Measurements from ENCODE around the gene KCNMA1. TPM values are rescaled to one million over a fixed set of nuclear protein-coding genes. Genes with fewer than 3 reads are reported as not detected.
"Not testable (repeated sequence)": the region's sequence is repeated elsewhere in the genome, so short reads cannot be mapped to it uniquely, and the experiment has no call there.

The KCNMA1 gene
- polyA plus RNA-seq, 6 donors from 2014 or later, result not detected

DNA sequence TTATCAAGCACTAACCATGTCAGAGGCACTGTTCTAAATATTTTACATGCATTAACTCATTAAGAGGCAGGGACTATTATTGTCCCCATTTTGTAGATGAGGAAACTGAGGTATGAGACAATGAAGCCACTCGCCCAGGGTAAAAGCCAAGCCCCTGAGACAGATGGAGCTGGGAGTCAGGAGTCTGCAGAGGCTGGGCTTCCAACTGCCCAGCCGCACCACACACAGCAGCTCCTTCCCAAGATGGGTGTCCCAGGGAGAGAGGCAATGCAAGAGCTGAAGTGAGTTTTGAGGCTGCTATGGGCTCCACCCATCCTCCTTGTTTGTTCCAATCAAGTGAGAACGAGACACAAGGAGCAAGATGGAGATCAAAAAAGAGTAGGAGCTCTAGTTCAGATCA lies 244.2 kb downstream of the KCNMA1 start:
- Mint-ChIP-seq H3K4me1 (no peaks in the 10 kb centered on the region), H3K36me3 (no peaks in the 10 kb centered on the region), H3K27me3 (peaks cover 0 to 16% (median 12%) of the 10 kb centered on the region in 3 donors), H3K9me3 (no peaks in the 10 kb centered on the region), H3K4me3 (no peak overlapping the region), H3K27ac (no peak overlapping the region)
- ATAC-seq (ENCODE audit: low read depth in 2 of 2) (no peak), DNase-seq (no peak)

DNA sequence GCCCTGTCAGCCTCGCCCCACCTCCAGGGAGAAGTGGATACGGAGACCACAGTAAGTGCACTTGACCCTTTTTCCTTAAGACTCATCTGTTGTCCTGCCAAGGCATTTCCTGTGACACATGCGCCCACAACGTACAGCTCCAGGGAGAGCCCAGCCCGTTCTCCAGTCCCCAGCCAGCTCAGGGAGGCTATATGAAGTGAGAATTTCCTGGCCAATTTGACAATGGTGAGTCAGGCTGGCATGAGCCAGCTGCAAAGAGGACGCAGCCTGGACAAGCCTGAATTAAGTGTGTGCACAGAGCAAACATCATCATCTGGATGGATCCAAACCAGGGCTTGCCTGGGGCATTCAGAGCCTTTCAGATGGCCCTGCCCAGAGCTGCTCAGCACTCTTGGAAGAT lies 244.8 kb downstream of the KCNMA1 start:
- peaks cover 0 to 15% (median 13%) of the 10 kb centered on the region in 3 donors for H3K27me3 Mint-ChIP-seq
- no peaks in the 10 kb centered on the region for H3K4me1 Mint-ChIP-seq
- H3K4me3 Mint-ChIP-seq, result no peak overlapping the region
- no peaks in the 10 kb centered on the region for H3K9me3 Mint-ChIP-seq
- no peak overlapping the region for H3K27ac Mint-ChIP-seq
- no peak for DNase-seq
- no peak for ATAC-seq (ENCODE audit: low read depth in 2 of 2)
- H3K36me3 Mint-ChIP-seq, result no peaks in the 10 kb centered on the region

DNA sequence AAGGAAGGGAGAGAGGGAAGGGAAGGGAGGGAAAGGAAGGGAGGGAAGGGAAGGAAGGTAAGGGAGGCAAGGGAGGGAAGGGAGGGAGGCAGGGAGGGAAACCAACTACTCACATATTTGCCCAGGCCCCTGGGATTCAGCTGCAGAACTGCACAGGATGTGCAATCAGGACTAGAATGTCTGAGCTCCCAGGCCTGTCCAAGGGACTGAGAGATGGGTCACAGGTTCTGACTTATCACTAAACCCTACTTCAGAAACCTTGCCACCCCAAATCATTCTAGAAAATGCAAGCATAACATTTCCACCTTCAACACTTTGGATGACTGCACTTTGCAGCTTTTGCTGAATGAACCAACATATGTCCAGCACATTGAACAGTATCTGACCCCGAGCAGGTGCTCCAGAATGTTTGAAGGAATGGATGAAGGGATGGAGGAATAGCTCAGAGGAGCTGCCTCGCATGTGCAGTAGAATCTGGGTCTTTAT lies 245.3 kb downstream of the KCNMA1 start:
- H3K36me3 Mint-ChIP-seq, result no peaks in the 10 kb centered on the region
- no peak overlapping the region for H3K27ac Mint-ChIP-seq
- no peak for DNase-seq
- no peaks in the 10 kb centered on the region for H3K4me1 Mint-ChIP-seq
- ATAC-seq (ENCODE audit: low read depth in 2 of 2), result no peak
- peaks cover 0 to 15% (median 13%) of the 10 kb centered on the region in 3 donors for H3K27me3 Mint-ChIP-seq
- H3K9me3 Mint-ChIP-seq, result no peaks in the 10 kb centered on the region
- H3K4me3 Mint-ChIP-seq, result no peak overlapping the region

DNA sequence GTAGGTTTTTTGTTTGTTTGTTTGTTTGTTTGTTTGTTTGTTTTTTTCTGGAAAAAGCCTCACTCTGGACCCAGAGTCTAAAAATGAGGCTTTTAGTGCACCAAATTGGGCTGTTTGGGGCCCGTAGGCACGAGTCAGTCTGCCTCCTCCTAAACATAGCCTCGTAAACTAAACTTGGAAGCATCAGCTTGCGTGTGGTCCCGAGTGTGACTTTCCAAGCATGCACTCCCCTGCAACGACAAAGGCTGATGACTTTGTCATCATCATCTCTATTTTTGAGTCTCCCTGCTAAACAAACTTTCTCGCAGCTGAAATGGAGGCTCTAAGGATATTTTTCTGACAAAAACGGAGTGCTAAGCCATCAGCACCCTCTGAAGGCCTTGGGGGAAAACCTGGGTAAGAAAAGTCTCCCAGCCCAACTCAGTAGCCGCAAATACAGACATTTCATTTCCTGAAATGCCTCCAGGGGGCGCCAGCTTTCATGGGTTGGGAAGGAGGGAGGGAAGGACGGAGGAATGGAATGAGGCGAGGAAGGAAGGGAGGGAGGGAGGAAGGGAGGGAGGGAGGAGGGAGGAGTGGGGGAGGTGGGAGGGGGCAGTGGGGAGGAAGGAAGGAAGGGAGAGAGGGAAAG lies 245.9 kb downstream of the KCNMA1 start:
- Mint-ChIP-seq H3K27ac (no peak overlapping the region), H3K27me3 (peaks cover 0 to 19% (median 10%) of the 10 kb centered on the region in 3 donors), H3K36me3 (no peaks in the 10 kb centered on the region), H3K9me3 (no peaks in the 10 kb centered on the region), H3K4me3 (no peak overlapping the region), H3K4me1 (no peaks in the 10 kb centered on the region)
- ATAC-seq (ENCODE audit: low read depth in 2 of 2), result no peak
- DNase-seq, result no peak

DNA sequence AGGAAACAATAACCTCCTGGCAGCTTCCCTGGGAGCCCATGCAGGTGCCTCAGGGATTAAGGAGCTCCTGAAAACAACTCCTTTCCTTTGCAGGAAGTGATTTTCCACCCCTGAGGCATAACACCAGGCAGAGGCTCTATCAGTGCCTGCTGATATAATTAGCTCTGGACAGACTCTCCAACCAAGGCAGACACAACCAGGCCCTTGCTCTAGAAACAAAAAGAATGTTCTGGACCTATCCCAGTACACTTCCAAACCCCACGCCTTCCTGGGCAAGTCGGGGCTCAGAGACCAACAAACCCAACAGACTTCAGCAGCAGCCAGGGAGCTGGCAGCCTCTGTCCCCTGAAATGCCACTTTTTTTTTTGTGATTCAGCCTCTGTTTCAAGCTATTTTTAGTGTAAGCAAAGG lies 247.1 kb downstream of the KCNMA1 start:
- Mint-ChIP-seq H3K4me3 (peak overlapping the region in 1 of 8 donors; percentile 60), H3K9me3 (no peaks in the 10 kb centered on the region), H3K27me3 (peaks cover 4 to 26% (median 11%) of the 10 kb centered on the region in 3 donors), H3K36me3 (no peaks in the 10 kb centered on the region), H3K27ac (no peak overlapping the region), H3K4me1 (no peaks in the 10 kb centered on the region)
- DNase-seq (no peak), ATAC-seq (ENCODE audit: low read depth in 2 of 2) (no peak)

DNA sequence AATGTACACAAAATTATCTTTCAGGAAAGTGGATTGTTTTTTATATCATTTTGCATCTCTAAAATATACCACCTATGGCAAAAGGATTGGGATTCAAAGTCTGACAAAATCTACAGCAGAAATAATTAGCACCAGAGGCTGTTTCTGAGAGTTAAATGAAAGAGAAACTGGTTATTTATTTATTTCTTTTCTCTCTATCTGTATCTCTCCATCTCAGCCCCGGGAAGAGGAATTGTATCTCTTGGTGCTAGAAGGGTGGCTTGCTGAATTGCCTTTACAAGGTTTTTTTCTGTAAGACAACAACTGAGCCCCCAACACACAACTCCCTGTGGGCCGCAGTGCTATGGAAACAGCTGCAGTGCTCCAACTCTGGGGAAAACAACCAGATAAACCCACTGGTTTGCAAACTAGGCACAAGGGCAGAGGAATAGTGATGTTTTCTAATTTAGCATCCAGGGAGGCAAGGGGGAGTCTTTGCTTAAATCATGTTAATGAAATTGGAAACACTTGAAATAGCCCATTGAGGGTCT lies 249.0 kb downstream of the KCNMA1 start:
- peaks cover 8 to 20% (median 11%) of the 10 kb centered on the region in 3 donors for H3K27me3 Mint-ChIP-seq
- no peaks in the 10 kb centered on the region for H3K9me3 Mint-ChIP-seq
- no peaks in the 10 kb centered on the region for H3K4me1 Mint-ChIP-seq
- H3K36me3 Mint-ChIP-seq, result no peaks in the 10 kb centered on the region
- H3K4me3 Mint-ChIP-seq, result no peak overlapping the region
- H3K27ac Mint-ChIP-seq, result no peak overlapping the region
- DNase-seq (no peak), ATAC-seq (ENCODE audit: low read depth in 2 of 2) (no peak)

DNA sequence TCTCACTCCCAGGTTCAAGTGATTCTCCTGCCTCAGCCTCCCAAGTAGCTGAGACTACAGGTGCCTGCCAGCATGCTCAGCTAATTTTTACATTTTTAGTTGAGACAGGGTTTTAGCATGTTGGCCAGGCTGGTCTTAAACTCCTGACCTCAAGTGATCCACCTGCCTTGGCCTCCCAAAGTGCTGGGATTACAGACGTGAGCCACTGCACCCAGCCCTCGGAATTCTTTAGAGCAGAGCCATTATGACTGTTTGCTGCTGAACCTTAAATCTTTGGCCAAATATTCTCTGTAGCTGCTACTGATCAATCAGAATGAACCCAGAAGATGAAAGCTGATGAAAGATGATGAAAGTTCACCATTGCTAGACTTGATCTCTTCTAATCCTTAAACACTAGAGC lies 249.9 kb downstream of the KCNMA1 start:
- not testable (repeated sequence) for H3K36me3 Mint-ChIP-seq; DNase-seq; H3K4me3 Mint-ChIP-seq; H3K4me1 Mint-ChIP-seq; ATAC-seq (ENCODE audit: low read depth in 2 of 2); H3K9me3 Mint-ChIP-seq
- peak overlapping the region in 1 of 6 donors; percentile 59 for H3K27ac Mint-ChIP-seq
- peaks cover 4 to 20% (median 8%) of the 10 kb centered on the region in 3 donors for H3K27me3 Mint-ChIP-seq

DNA sequence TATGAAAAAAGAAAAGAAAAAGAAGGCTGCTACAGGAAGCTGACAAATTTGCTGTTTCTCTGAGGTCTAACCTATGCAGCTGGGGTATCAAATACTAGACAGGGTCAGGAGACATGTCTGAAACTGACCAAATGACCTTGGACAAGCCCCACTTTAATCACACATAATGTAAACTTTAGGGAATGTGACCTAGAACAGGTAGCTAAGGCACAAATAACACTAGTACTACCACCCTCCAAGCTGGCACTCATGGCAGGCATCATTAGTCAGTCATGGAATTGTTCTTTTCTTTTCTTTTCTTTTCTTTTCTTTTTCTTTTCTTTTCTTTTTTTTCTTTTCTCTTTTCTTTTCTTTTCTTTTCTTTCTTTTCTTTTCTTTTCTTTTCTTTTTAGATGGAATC lies 250.4 kb downstream of the KCNMA1 start:
- H3K36me3 Mint-ChIP-seq, result no peaks in the 10 kb centered on the region
- no peaks in the 10 kb centered on the region for H3K4me1 Mint-ChIP-seq
- H3K27me3 Mint-ChIP-seq, result peaks cover 4 to 20% (median 8%) of the 10 kb centered on the region in 3 donors
- ATAC-seq (ENCODE audit: low read depth in 2 of 2) (no peak), DNase-seq (no peak)
- no peak overlapping the region for H3K4me3 Mint-ChIP-seq
- H3K9me3 Mint-ChIP-seq, result no peaks in the 10 kb centered on the region
- peak overlapping the region in 1 of 6 donors; percentile 59 for H3K27ac Mint-ChIP-seq

DNA sequence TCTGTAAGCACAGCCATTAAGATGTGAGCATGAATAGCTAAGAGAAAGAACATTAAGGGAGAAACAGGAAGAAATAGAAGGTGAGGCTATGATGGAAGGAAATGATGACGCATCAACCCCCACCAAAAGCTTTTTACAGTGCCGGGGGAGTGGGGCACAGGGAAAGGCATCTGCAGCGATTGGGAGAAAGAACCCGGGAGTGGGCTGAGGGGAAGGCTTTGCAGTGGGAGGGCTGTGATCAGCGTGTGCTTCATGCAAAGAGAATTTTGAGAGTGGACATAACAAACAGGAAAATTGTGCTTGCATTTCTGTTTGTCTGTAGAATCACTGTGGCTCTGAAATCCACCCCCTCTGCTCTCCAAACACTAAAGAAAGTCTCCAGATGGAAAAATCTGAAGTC lies 250.8 kb downstream of the KCNMA1 start:
- H3K4me3 Mint-ChIP-seq, result no peak overlapping the region
- H3K27ac Mint-ChIP-seq, result peak overlapping the region in 1 of 6 donors; percentile 29
- peaks cover 4 to 20% (median 8%) of the 10 kb centered on the region in 3 donors for H3K27me3 Mint-ChIP-seq
- no peaks in the 10 kb centered on the region for H3K4me1 Mint-ChIP-seq
- H3K9me3 Mint-ChIP-seq, result no peaks in the 10 kb centered on the region
- H3K36me3 Mint-ChIP-seq, result no peaks in the 10 kb centered on the region
- DNase-seq (no peak), ATAC-seq (ENCODE audit: low read depth in 2 of 2) (no peak)

DNA sequence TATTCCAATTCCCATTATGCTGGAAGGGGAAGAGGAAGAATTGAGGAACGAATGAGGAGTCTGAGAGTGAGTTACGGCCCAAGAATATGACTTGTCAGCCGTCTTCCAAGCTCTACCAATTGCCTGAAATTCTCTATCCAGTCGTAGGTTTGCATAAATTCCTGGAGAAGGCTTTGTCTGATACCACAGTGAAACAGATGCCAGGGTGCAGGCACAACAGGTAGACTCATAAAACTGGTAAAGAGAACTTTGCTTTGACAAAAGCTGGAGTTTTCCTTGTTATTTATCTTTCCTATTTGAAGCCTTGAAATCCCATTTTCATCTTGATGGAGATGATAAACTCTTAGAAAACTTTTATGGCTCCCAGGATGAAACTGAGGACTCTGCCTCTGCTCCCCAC lies 251.2 kb downstream of the KCNMA1 start:
- Mint-ChIP-seq H3K4me3 (no peak overlapping the region), H3K27ac (peak overlapping the region in 1 of 6 donors; percentile 27), H3K9me3 (no peaks in the 10 kb centered on the region), H3K27me3 (peaks cover 4 to 20% (median 8%) of the 10 kb centered on the region in 3 donors), H3K36me3 (no peaks in the 10 kb centered on the region), H3K4me1 (no peaks in the 10 kb centered on the region)
- DNase-seq (no peak), ATAC-seq (ENCODE audit: low read depth in 2 of 2) (no peak)

DNA sequence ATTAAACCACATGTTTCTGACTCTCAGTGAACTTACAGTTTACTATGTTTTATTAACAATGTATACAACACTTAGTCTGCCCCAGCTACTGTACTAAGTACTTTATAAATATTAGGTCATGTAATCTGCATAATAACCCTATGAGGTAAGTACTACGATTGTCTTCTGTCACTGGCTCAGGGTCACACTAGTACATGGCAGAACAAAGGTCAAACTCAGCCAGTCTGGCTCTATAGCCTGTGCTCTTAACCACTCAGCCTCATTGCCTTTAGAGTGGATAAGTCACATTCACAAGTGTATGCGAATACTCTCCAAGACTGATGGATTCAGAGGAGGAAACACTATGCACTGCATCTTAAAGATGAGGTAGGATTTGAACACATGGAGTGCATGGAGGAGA lies 252.3 kb downstream of the KCNMA1 start:
- Mint-ChIP-seq H3K4me1 (no peaks in the 10 kb centered on the region), H3K36me3 (no peaks in the 10 kb centered on the region), H3K9me3 (no peaks in the 10 kb centered on the region), H3K27me3 (peaks cover 7 to 26% (median 15%) of the 10 kb centered on the region in 3 donors), H3K4me3 (no peak overlapping the region), H3K27ac (no peak overlapping the region)
- ATAC-seq (ENCODE audit: low read depth in 2 of 2) (no peak), DNase-seq (no peak)

DNA sequence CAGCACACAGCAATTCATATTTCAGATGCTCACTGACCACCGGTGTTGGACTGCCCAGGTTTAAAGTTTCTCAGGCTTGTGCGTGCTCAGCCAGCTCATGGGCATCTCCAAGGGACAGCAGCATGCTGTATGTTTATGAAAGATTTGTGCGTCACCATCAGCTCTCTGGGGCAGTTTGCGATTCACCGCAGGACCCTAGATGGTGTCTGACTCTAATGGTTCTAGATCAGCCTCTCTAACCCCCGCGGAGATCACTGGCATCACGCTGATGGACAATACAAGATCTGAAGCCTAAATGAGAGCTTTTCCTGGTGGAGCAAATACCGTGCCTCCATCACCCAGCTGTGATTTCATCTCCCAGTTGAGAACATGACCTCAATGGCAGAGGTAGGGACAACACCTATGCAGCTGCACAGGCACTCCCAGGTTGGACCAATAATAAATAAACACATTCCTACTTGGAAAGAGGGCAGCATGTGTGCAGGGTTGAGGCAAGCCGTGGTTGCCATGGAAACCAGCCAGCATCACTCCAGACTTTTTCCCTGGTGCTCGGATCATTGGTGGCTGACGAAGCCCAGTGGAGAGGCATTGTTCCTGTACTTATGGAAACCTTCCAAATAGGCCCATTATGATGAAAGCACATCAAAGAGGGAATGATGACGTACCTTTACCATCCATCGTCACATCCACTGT lies 253.6 kb downstream of the KCNMA1 start:
- Mint-ChIP-seq H3K27me3 (peaks cover 9 to 31% (median 19%) of the 10 kb centered on the region in 3 donors), H3K36me3 (no peaks in the 10 kb centered on the region), H3K27ac (peak overlapping the region in 1 of 6 donors; percentile 33), H3K4me3 (no peak overlapping the region), H3K9me3 (no peaks in the 10 kb centered on the region), H3K4me1 (no peaks in the 10 kb centered on the region)
- ATAC-seq (ENCODE audit: low read depth in 2 of 2), result no peak
- DNase-seq, result no peak

DNA sequence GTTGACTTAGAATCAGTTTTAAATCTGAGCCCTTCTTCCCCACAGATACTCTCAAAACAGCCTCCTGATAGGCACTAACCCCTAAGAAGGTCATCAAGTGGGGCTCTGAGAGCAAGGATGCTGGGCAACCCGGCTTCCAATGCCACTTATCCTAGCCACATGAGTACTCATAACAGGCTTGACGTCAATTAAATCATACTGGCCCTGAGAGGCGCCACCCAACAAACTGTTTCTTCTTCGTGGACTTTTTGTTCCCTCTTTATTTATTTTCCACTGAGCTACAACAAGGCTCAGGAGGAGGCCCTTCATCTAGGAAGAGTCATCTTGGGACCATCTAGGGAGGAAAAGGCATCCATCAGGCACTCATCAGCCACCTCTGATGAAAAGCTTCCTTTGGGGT lies 255.9 kb downstream of the KCNMA1 start:
- no peaks in the 10 kb centered on the region for H3K4me1 Mint-ChIP-seq
- H3K27ac Mint-ChIP-seq, result no peak overlapping the region
- ATAC-seq (ENCODE audit: low read depth in 2 of 2), result no peak
- H3K36me3 Mint-ChIP-seq, result no peaks in the 10 kb centered on the region
- H3K27me3 Mint-ChIP-seq, result peaks cover 9 to 28% (median 25%) of the 10 kb centered on the region in 3 donors
- H3K4me3 Mint-ChIP-seq, result no peak overlapping the region
- no peak for DNase-seq
- no peaks in the 10 kb centered on the region for H3K9me3 Mint-ChIP-seq

DNA sequence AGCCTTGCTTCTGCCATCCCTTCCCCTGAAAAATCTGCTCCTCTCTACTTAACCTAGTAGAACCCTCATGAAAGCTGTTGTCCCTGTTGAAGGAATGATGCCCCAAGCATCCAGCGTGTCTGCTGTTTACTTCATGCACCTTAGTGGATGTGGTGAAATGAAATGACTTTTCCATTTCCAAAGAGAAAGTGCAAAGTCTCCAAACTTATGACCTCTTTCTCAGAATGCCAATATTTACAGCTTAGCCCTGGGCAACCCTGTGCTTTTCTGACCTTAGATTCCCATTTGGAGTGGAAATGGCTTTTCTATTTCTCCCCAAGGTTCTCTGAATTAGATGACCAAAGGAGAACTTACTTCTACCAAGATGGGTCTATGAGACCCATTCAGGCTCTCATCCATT lies 256.9 kb downstream of the KCNMA1 start:
- H3K4me1 Mint-ChIP-seq, result no peaks in the 10 kb centered on the region
- H3K27ac Mint-ChIP-seq, result no peak overlapping the region
- DNase-seq (no peak), ATAC-seq (ENCODE audit: low read depth in 2 of 2) (no peak)
- H3K27me3 Mint-ChIP-seq, result peaks cover 5 to 23% (median 23%) of the 10 kb centered on the region in 3 donors
- no peaks in the 10 kb centered on the region for H3K36me3 Mint-ChIP-seq
- no peak overlapping the region for H3K4me3 Mint-ChIP-seq
- H3K9me3 Mint-ChIP-seq, result no peaks in the 10 kb centered on the region
